GM12872 (cell line): ENCODE data around the gene PRR15L.

Source experiments
- TF ChIP-seq, protein P1 (sequence below): IDR thresholded peaks from 3 replicates; pipeline ENCODE4 v1.5.1; 2011; ENCODE audit warnings: low read depth, mild to moderate bottlenecking, low read length, moderate library complexity; ENCODE audit not compliant: insufficient read depth

PRR15L gene

DNA sequence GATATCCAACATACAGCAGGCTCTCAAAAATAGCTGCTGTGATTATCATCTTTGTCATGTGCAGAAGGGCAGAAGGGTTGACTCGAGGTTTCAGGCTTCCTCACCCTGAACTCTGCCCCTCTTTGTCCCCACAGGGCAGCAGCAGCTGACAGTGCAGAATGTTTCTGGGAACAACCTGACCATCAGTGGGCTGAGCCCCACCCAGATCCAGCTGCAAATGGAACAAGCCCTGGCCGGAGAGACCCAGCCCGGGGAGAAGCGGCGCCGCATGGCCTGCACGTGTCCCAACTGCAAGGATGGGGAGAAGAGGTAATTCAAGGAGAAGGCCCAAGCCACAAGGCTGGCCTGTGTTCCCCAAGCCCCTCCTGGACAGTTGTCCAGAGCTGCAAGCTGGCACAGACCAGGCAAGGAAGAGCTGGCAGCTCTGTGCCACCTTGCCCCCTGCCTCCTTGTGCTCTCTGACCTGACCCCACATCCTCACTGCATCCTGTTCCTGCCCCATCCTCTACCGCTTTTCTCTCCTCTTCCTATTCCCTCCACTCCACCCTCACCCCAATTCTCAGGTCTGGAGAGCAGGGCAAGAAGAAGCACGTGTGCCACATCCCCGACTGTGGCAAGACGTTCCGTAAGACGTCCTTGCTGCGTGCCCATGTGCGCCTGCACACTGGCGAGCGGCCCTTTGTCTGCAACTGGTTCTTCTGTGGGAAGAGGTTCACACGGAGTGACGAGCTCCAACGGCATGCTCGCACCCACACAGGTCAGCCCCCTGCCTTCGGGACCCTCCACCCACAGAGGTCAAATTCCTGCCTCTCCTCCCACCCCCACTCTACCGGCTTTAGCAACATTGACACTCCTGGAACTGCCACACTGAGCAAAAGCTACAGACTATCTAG is 32.7 kb downstream of the PRR15L start:
- TF ChIP-seq, protein P1, sequence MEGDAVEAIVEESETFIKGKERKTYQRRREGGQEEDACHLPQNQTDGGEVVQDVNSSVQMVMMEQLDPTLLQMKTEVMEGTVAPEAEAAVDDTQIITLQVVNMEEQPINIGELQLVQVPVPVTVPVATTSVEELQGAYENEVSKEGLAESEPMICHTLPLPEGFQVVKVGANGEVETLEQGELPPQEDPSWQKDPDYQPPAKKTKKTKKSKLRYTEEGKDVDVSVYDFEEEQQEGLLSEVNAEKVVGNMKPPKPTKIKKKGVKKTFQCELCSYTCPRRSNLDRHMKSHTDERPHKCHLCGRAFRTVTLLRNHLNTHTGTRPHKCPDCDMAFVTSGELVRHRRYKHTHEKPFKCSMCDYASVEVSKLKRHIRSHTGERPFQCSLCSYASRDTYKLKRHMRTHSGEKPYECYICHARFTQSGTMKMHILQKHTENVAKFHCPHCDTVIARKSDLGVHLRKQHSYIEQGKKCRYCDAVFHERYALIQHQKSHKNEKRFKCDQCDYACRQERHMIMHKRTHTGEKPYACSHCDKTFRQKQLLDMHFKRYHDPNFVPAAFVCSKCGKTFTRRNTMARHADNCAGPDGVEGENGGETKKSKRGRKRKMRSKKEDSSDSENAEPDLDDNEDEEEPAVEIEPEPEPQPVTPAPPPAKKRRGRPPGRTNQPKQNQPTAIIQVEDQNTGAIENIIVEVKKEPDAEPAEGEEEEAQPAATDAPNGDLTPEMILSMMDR: no peak

DNA sequence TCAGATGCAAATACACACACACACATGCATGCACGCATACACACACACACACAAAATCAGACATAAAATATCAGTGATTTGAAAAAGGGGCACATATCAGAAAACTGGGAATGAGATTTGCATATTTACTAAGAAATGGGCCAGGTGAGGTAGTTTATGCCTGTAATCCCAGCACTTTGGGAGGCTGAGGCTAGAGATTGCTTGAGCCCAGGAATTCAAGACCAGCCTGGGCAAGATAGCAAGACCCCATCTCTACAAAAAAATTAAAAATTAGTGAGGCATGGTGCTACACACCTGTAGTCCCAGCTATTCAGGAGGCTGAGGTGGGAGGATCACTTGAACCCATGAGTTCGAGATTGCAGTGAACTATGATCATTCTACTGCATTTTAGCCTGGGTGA is 38.7 kb downstream of the PRR15L start:
- TF ChIP-seq, protein P1: no peak

DNA sequence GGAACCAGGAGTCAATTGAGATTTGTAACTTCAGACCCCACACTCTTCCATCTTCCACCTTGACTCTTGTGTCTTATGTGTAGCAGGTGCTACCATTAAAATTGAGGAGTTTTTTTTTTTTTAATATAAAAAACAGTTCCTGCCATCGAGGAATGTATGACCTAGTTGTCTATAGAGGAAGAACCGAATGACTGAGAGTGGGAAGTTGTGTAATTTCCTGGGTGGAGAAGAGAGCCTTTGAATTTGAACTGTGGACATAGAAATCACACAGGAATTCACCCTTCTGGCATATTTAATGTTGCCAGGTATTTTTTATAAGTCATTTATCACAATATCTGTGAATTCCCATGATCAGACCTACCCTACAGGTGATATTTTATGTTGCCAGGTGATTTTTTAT is 39.7 kb downstream of the PRR15L start:
- TF ChIP-seq, protein P1: no peak

DNA sequence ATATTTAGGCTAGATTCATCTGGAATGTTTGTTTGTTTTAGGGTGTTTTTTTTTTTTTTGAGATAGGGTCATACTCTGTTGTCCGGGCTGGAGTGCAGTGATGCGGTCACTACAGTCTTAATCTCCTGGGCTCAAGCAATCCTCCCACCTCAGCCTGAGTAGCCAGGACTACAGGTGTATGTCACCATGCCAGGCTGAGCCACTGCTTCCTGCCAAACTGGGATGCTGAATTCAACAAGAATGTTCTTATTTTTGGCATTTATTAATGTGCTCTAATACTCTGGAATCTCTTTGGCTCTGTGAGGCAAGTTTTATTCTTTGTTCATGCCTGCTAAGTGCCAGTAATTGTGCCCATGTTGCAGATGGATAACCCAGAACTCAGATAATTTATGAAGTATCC is 40.1 kb downstream of the PRR15L start:
- TF ChIP-seq, protein P1: no peak

DNA sequence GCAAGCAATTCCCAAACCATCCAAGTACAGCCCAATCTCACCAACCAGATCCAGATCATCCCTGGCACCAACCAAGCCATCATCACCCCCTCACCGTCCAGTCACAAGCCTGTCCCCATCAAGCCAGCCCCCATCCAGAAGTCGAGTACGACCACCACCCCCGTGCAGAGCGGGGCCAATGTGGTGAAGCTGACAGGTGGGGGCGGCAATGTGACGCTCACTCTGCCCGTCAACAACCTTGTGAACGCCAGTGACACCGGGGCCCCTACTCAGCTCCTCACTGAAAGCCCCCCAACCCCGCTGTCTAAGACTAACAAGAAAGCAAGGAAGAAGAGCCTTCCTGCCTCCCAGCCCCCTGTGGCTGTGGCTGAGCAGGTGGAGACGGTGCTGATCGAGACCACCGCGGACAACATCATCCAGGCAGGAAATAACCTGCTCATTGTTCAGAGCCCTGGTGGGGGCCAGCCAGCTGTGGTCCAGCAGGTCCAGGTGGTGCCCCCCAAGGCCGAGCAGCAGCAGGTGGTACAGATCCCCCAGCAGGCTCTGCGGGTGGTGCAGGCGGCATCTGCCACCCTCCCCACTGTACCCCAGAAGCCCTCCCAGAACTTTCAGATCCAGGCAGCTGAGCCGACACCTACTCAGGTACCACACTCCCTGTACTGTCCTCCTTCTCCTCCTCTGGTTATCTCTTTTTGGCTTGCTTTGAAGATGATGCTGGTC is 41.0 kb downstream of the PRR15L start:
- TF ChIP-seq, protein P1: no peak

DNA sequence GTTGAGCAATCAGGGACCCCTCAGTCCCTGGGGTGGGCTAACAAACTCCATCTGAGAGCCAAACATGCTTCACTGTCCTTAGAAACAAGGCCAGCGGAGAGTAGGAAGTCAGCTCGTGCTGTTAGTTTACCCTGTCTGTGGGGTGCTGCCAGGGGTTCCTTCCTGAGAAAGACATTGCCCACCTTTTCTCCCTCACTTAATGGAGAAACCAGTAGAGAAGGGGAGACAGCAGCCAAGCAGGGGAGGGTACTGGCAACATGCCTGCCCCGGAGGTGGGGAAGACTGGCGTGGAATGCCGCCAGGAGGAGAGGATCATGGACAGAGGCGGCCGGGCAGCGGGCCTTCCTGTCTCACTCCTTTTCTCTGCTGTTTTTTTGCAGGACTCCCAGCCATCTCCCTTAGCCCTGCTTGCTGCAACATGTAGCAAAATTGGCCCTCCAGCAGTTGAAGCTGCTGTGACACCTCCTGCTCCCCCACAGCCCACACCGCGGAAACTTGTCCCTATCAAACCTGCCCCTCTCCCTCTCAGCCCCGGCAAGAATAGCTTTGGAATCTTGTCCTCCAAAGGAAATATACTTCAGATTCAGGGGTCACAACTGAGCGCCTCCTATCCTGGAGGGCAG is 41.8 kb downstream of the PRR15L start:
- TF ChIP-seq, protein P1: no peak

DNA sequence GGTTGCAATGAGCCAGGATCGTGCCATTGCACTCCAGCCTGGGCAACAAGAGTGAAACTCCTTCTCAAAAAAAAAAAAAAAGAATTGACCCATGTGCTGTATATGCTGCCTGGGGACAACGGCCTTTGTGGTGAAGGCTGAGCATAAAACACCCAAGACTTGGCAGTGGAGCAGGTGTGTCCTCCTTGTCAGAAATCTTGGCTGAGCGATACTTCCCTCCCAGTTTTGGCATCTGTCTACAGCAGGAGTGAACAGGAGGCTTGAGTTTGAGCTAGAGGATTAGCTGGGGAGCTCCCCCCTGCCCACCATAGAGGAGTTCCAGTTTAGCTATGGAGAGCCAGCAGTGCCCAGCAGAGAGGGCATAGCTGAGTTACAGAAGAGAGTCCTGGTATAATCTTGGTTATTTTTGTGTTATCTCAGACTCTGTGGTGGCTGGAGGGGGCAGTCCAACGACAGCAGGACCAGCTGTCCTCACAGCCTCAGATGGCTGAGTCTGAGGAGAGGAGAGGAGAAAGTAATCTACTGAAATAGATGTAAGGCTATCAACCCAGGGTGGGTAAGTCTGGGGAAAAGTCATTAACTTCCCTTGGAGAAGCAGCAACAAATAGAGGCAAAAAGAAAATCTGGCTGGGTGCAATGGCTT is 43.3 kb downstream of the PRR15L start:
- TF ChIP-seq, protein P1: no peak
